HepG2 (cell line): Measurements from ENCODE around the gene ANKRD40. TPM values are rescaled to one million over a fixed set of nuclear protein-coding genes. Genes with fewer than 3 reads are reported as not detected.

Source experiments
- GATA4 ChIP-seq: sonication (generic); IDR thresholded peaks from 2 replicates; pipeline ENCODE4 v1.6.1; 2016; ENCODE audit warnings: antibody characterized with exemption, low read depth, borderline replicate concordance
- HOXD1 ChIP-seq: sonication (generic); formaldehyde crosslinking; IDR thresholded peaks from 2 replicates; pipeline ENCODE4 v1.5.0; 2020; ENCODE audit warnings: missing genetic modification reagents
- KAT2B ChIP-seq: fragments of 150-350 bp; IDR thresholded peaks from 2 replicates; pipeline ENCODE4 v1.6.1; 2014; ENCODE audit warnings: low read depth, low read length, borderline replicate concordance
- MIER3 ChIP-seq: IDR thresholded peaks from 2 replicates; pipeline ENCODE4 v1.6.1; 2016; ENCODE audit warnings: missing compliant biosample characterization, borderline replicate concordance
- NCOA1 ChIP-seq: sonication (generic); formaldehyde crosslinking; IDR thresholded peaks from 2 replicates; pipeline ENCODE4 v1.9.0; 2021; ENCODE audit warnings: missing genetic modification reagents
- NFKBIZ ChIP-seq: IDR thresholded peaks from 2 replicates; pipeline ENCODE4 v1.6.1; 2018; ENCODE audit warnings: missing genetic modification reagents, missing compliant biosample characterization
- NR2F6 ChIP-seq, 2 experiments: IDR thresholded peaks; 2 replicates each; pipeline ENCODE4 v1.6.1; 2016; ENCODE audit warnings: antibody characterized with exemption in 1 of 2, mild to moderate bottlenecking in 1 of 2
- POLR2AphosphoS5 ChIP-seq: IDR thresholded peaks from 2 replicates; pipeline ENCODE4 v1.6.1; 2012; ENCODE audit warnings: low read depth, low read length
- RFX5 ChIP-seq: IDR thresholded peaks from 2 replicates; pipeline ENCODE4 v1.6.1; 2011; ENCODE audit warnings: low read depth, low read length, improper control_type of control experiment
- SMYD3 ChIP-seq: sonication (generic); formaldehyde crosslinking; IDR thresholded peaks from 2 replicates; pipeline ENCODE4 v1.8.1; 2023; ENCODE audit warnings: mild to moderate bottlenecking, missing genetic modification reagents
- SOX6 ChIP-seq, 2 experiments: fragments of 450-650 bp in 1 of 2; sonication (generic) in 1 of 2; formaldehyde crosslinking in 1 of 2; IDR thresholded peaks; 2 replicates each; pipeline versions ENCODE4 v1.4.0 to v1.6.1; 2017 to 2020; ENCODE audit warnings: antibody characterized with exemption in 1 of 2, mild to moderate bottlenecking in 1 of 2, missing genetic modification reagents in 1 of 2
- ZBTB38 ChIP-seq: sonication (generic); formaldehyde crosslinking; IDR thresholded peaks from 2 replicates; pipeline ENCODE4 v1.5.1; 2020; ENCODE audit warnings: mild to moderate bottlenecking, missing genetic modification reagents
- ZNF180 ChIP-seq: sonication (generic); formaldehyde crosslinking; IDR thresholded peaks from 2 replicates; pipeline ENCODE4 v1.4.0; 2020; ENCODE audit warnings: low read depth, missing genetic modification reagents, borderline replicate concordance
- polyA plus RNA-seq, 8 experiments: library from polyadenylated mRNA; depleted of rRNA in 3 of 8; stranded (reverse) in 7 of 8; unstranded in 1 of 8; fragments of >200 nt; fragmentation: Illumina TruSeq in 4 of 8; extraction: Trizol in 4 of 8; gene quantifications; 2 replicates each; pipeline versions ENCODE4 v1.2.1 to v1.2.3, GENCODE V29; 2011 to 2016; ENCODE audit warnings: low read depth in 4 of 8, missing spikeins in 1 of 8, mixed read lengths in 1 of 8; ENCODE audit not compliant: insufficient read depth in 1 of 8
- total RNA-seq, 5 experiments: library from RNA; depleted of rRNA; stranded (reverse); fragments of >200 nt; fragmentation: Illumina TruSeq; extraction: Trizol; gene quantifications; 2 replicates each; pipeline ENCODE4 v1.2.3, GENCODE V29; 2016; ENCODE audit warnings: low read depth in 1 of 5
- TF ChIP-seq, protein P1 (sequence below): sonication (generic); formaldehyde crosslinking; IDR thresholded peaks from 2 replicates; pipeline ENCODE4 v1.4.0; 2020; ENCODE audit warnings: missing genetic modification reagents, mild to moderate bottlenecking, borderline replicate concordance
- TF ChIP-seq, protein P2 (sequence below): sonication (generic); formaldehyde crosslinking; IDR thresholded peaks from 2 replicates; pipeline ENCODE4 v1.4.0; 2020; ENCODE audit warnings: missing genetic modification reagents
- TF ChIP-seq, protein P3 (sequence below): IDR thresholded peaks from 2 replicates; pipeline ENCODE4 v1.6.1; 2016
- TF ChIP-seq, protein P4 (sequence below): sonication (generic); formaldehyde crosslinking; IDR thresholded peaks from 2 replicates; pipeline ENCODE4 v1.8.1; 2023; ENCODE audit warnings: mild to moderate bottlenecking, missing genetic modification reagents
- TF ChIP-seq, protein P5 (sequence below): sonication (generic); IDR thresholded peaks from 2 replicates; pipeline ENCODE4 v1.6.1; 2016; ENCODE audit warnings: low read depth, borderline replicate concordance
- TF ChIP-seq, protein P6 (sequence below): IDR thresholded peaks from 2 replicates; pipeline ENCODE4 v1.6.1; 2012; ENCODE audit warnings: low read depth, low read length, improper control_type of control experiment

ANKRD40 gene
- total and polyA plus RNA-seq, 2 of the 13 experiments (the other 11 are each of a cell fraction or from before 2014, with no cell fraction given): 35.0 to 46.4 TPM

DNA sequence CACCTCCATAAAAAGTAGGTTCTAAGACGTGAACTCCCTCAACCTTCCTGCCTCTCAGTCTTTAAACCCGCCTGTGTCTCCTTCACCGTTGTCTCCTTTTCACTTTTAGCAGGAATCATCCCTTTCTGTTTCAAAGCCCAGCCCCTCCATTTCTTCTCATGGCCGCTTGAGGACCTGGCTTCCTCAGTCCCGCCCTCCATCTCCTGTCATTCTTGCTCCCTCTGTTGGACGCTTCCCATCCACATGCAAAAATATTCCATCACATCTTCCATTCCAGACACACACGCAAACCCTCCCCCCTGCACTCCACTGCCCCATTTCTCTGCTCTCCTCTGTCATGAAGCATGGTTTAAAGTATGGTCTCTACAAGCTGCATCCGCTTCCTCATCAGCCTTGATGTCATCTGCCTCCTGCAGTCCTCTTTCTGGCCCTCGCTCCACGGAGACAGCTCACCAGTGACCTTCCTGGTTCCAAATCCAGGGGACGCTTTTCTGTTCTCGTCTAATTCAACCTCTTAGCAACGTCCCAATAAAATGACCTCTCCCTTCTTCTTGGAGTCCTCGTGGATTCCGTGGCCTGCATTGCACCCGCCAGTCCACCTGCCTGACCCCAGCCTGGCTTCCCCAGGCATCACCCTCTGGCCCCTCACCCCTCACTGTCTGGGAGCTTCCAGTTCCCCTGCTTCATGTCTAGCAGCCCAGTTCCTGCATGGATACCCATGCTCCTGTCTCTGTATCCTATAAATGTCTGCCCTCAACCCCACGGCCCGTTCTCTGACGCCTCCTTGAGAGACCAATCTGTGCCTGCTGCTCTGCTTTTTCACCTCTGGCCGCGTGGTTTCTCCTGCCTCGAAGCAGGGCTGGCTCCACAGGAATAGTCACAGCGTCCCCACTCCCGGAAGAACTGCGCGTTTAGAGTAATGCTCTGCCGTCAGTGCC is 26.2 kb downstream of the ANKRD40 start (continued):
- TF ChIP-seq, protein P1, sequence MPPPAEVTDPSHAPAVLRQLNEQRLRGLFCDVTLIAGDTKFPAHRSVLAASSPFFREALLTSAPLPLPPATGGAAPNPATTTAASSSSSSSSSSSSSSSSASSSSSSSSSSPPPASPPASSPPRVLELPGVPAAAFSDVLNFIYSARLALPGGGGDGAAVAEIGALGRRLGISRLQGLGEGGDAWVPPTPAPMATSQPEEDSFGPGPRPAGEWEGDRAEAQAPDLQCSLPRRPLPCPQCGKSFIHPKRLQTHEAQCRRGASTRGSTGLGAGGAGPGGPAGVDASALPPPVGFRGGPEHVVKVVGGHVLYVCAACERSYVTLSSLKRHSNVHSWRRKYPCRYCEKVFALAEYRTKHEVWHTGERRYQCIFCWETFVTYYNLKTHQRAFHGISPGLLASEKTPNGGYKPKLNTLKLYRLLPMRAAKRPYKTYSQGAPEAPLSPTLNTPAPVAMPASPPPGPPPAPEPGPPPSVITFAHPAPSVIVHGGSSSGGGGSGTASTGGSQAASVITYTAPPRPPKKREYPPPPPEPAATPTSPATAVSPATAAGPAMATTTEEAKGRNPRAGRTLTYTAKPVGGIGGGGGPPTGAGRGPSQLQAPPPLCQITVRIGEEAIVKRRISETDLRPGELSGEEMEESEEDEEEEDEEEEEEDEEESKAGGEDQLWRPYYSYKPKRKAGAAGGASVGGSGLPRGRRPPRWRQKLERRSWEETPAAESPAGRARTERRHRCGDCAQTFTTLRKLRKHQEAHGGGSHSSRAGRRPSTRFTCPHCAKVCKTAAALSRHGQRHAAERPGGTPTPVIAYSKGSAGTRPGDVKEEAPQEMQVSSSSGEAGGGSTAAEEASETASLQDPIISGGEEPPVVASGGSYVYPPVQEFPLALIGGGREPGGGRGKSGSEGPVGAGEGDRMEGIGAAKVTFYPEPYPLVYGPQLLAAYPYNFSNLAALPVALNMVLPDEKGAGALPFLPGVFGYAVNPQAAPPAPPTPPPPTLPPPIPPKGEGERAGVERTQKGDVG (CRISPR knock-in tag): no peak
- TF ChIP-seq RFX5 (no peak), NFKBIZ (CRISPR knock-in tag) (no peak), POLR2AphosphoS5 (no peak), NCOA1 (no peak), GATA4 (no peak), ZNF180 (CRISPR knock-in tag) (no peak), SOX6 (IDR thresholded peaks at IDR 0.05) (no peak), SOX6 (CRISPR knock-in tag; IDR thresholded peaks at IDR 0.05) (0 out of 2 replicates have a peak, but pooled peaks have one; percentile 13), MIER3 (CRISPR knock-in tag) (no peak), HOXD1 (CRISPR knock-in tag) (no peak), SMYD3 (CRISPR knock-in tag) (peak; percentile 49; the same call in 1 of the 2 replicates), NR2F6 (IDR thresholded peaks at IDR 0.05) (no peak), NR2F6 (CRISPR knock-in tag; IDR thresholded peaks at IDR 0.05) (peak; percentile 48; the same call in 1 of the 2 replicates), ZBTB38 (CRISPR knock-in tag) (peak; percentile 75), KAT2B (no peak)
- TF ChIP-seq, protein P2, sequence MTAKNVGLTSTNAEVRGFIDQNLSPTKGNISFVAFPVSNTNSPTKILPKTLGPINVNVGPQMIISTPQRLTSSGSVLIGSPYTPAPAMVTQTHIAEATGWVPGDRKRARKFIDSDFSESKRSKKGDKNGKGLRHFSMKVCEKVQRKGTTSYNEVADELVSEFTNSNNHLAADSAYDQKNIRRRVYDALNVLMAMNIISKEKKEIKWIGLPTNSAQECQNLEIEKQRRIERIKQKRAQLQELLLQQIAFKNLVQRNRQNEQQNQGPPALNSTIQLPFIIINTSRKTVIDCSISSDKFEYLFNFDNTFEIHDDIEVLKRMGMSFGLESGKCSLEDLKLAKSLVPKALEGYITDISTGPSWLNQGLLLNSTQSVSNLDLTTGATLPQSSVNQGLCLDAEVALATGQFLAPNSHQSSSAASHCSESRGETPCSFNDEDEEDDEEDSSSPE (CRISPR knock-in tag): no peak
- TF ChIP-seq, protein P3, sequence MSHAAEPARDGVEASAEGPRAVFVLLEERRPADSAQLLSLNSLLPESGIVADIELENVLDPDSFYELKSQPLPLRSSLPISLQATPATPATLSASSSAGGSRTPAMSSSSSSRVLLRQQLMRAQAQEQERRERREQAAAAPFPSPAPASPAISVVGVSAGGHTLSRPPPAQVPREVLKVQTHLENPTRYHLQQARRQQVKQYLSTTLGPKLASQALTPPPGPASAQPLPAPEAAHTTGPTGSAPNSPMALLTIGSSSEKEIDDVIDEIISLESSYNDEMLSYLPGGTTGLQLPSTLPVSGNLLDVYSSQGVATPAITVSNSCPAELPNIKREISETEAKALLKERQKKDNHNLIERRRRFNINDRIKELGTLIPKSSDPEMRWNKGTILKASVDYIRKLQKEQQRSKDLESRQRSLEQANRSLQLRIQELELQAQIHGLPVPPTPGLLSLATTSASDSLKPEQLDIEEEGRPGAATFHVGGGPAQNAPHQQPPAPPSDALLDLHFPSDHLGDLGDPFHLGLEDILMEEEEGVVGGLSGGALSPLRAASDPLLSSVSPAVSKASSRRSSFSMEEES (CRISPR knock-in tag): no peak
- TF ChIP-seq, protein P4, sequence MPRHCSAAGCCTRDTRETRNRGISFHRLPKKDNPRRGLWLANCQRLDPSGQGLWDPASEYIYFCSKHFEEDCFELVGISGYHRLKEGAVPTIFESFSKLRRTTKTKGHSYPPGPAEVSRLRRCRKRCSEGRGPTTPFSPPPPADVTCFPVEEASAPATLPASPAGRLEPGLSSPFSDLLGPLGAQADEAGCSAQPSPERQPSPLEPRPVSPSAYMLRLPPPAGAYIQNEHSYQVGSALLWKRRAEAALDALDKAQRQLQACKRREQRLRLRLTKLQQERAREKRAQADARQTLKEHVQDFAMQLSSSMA (CRISPR knock-in tag): no peak
- TF ChIP-seq, protein P5, sequence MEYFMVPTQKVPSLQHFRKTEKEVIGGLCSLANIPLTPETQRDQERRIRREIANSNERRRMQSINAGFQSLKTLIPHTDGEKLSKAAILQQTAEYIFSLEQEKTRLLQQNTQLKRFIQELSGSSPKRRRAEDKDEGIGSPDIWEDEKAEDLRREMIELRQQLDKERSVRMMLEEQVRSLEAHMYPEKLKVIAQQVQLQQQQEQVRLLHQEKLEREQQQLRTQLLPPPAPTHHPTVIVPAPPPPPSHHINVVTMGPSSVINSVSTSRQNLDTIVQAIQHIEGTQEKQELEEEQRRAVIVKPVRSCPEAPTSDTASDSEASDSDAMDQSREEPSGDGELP: no peak
- TF ChIP-seq, protein P6, sequence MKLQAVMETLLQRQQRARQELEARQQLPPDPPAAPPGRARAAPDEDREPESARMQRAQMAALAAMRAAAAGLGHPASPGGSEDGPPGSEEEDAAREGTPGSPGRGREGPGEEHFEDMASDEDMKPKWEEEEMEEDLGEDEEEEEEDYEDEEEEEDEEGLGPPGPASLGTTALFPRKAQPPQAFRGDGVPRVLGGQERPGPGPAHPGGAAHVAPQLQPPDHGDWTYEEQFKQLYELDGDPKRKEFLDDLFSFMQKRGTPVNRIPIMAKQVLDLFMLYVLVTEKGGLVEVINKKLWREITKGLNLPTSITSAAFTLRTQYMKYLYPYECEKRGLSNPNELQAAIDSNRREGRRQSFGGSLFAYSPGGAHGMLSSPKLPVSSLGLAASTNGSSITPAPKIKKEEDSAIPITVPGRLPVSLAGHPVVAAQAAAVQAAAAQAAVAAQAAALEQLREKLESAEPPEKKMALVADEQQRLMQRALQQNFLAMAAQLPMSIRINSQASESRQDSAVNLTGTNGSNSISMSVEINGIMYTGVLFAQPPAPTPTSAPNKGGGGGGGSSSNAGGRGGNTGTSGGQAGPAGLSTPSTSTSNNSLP: no peak
